HG03139 (cell line): ENCODE data around the gene IL1R1.
A peak's percentile ranks its signal among the peaks of the same experiment; 100 is the strongest.
"Not testable (repeated sequence)": the region's sequence is repeated elsewhere in the genome, so short reads cannot be mapped to it uniquely, and the experiment has no call there.

Experiments
- ATAC-seq: cut with Tn5 transposase; IDR thresholded peaks from one replicate; pipeline ENCODE4 v1.9.1; 2021; ENCODE audit not compliant: unreplicated experiment

The IL1R1 gene, protein sequence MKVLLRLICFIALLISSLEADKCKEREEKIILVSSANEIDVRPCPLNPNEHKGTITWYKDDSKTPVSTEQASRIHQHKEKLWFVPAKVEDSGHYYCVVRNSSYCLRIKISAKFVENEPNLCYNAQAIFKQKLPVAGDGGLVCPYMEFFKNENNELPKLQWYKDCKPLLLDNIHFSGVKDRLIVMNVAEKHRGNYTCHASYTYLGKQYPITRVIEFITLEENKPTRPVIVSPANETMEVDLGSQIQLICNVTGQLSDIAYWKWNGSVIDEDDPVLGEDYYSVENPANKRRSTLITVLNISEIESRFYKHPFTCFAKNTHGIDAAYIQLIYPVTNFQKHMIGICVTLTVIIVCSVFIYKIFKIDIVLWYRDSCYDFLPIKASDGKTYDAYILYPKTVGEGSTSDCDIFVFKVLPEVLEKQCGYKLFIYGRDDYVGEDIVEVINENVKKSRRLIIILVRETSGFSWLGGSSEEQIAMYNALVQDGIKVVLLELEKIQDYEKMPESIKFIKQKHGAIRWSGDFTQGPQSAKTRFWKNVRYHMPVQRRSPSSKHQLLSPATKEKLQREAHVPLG

DNA sequence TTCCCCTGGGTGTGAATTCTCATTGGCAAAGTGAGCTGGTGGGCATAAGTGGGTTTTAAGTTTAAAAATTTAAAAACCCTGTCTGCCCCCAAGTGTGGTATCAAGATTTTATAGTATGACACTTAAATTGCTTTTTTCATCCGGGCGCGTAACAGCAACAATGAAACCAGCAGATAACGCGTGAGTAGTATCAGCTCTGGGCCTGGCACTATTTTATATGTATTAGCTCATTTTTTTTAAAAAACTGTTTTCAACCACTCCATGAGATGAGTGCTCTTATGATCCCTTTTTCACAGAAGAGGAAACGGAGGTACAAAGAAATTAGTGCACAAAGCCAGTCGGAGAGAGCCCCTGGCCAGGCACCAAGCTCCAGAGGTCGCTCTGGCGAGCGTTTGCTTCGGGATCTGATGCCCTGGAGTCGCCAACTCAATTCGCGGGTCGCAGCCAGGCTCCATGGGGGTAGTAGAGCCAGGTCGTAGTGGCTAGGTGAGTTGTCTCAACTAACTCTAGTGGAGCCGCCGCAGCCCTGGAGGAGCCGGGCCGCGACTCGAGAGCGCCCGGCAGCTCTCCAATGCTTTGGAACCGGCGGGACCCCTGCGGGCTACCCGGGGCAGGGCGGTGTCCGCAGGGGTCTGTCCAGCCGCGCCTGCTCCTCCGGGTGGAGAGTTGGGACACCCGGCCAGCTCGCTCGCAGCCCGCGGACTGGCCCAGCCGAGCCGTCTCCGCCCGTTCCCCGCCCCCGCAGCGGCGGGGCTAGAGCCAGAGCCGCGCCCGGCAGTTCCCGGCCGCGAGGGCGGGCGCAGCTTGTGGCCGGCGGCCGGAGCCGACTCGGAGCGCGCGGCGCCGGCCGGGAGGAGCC lies at the start of gene IL1R1:
TSS of gene IL1R1 (plus strand) at position 777 of the 859 bp plus-strand sequence. CDS start 14,979 bp downstream, outside the sequence.
- ATAC-seq: no peak

DNA sequence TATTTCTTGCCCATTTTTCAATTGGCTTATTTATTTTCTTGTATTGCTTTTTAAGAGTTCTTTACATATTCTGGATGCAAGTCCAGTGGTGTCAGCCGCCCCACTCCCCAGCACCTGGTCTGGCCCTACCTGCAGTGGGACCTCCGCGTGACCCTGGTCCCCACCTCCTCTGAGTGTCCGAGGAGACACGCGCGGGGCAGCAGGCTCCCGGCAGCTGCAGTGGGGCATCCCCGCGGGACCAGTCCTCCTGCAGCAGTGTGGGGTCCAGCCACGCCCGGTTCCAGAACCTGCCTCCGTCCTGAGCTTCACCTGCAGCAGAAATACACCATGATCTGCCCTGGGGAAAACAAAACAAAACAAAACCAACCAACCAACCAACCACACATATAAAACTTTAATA lies 48.9 kb upstream of the IL1R1 start:
- no peak for ATAC-seq

DNA sequence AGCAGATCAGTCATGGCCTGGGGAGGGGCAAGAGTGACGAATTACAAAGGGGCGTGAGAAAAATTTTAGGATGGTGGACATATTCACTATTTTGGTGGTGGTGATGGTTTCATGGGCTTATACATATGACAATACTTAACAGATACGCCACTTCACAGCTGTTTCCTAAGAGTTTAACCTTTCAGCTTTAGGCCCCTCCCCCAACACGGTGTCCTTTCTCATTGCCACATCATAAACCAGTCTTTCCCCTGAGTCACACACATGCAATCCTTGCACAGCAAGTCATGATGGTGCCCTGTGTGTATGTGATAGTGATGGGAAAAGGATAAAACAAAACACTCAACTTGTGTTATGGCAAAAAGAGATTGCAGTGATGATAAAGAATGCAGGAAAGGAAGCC lies 47.6 kb upstream of the IL1R1 start:
- no peak for ATAC-seq

DNA sequence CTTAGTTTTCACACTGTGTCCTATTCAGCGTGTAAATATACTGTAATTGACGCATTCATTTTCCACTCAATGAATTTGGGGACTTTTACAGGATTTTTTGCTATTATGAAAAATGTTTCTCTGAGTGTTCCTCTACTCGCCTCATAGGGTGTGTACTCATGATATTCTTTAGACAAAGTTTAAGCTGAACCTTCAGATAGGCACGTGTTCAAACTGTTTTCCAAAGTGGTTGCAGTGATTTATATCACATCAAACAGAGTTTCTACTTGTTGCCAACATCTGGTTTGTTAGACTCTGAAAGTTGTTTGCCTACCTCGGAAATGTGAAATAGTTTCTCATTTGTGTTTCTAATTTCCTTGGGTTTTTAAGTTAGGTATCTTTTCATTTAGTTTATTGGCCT lies 46.4 kb upstream of the IL1R1 start:
- no peak for ATAC-seq

DNA sequence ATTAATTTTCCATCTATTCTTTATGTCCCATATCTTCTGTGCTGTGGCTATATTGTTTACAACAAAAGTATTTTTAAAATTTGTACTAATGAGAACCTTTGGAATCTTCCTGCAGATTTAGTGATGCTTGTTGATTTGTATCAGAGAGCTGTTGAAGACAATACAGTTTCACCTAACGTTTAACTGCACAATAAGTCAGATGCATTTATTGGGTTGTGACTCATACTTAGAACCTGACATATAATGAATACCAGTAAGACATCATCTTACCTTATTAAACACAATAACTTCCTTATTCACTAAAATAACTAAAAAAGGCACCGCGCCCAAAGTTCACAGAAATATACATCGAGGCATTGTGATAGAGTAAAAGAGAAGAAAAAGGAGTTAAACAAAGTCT lies 43.8 kb upstream of the IL1R1 start:
- no peak for ATAC-seq

DNA sequence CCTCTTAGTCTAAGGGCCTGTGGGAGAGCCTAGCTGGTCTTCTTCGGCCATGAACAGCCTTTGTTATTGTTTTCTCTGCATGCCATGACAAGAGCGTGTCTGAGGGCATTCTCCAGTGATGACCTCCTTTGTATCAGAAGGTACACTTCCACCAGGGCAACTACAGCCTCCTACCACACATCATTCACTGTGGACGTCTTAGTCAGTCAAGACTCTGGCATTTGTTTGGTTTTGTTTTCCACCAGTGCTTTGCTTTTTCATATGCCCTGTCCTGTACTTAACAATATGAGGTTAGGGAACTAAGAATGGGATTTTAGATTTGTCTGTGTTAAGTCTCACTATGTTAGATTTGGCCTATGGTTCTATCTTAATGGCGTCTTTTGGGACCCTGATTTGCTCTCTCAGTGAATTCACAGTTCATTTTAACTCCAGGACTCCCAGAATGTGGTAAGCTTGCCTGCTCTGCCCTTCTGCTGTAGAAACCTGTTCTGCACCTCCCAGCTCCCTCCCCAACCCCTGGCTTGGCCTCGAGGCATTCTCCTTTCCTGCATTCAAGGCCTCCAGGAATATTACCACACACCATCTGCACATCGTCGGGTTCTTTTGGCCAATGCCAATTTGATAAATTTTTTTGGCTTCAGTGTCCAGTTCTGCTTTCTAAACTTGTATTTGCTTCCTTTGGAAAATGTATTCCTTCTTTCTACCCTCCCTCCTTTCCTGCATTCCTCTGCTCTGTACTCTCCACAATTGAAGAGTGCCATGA lies 42.8 kb upstream of the IL1R1 start:
- no peak for ATAC-seq

DNA sequence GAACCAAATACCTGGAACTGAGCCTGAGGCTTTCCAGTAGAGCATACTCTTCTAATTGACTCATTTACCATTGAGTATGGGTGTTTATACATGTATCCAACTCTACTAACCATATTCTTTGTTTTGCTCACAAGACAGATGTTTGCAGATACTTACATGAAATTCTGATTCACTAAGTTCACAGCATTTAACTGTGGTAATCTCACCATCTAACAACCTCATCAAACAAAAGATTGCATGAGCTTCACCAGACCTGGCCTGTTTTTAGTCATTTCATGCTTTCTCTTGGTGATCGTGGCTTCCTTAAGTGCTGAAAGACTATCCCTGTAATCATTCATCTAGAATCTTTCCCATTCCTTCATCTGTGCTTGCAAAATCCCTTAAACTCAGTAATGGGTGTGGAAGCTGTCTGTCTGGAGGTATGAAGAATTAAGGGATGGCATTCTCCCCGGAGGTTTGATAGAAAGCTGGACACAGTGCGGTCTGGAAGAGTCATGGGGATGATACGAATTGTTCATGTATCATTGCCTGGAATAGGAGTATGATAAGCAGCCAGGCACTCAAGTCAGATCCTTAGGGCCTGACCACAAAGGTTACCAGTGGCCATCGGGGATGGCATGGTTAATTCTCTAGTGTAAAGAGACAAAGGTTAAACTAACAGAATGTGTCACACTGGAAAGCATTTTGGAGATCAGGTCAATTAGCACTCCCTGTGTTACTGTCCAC lies 42.0 kb upstream of the IL1R1 start:
- ATAC-seq: no peak

DNA sequence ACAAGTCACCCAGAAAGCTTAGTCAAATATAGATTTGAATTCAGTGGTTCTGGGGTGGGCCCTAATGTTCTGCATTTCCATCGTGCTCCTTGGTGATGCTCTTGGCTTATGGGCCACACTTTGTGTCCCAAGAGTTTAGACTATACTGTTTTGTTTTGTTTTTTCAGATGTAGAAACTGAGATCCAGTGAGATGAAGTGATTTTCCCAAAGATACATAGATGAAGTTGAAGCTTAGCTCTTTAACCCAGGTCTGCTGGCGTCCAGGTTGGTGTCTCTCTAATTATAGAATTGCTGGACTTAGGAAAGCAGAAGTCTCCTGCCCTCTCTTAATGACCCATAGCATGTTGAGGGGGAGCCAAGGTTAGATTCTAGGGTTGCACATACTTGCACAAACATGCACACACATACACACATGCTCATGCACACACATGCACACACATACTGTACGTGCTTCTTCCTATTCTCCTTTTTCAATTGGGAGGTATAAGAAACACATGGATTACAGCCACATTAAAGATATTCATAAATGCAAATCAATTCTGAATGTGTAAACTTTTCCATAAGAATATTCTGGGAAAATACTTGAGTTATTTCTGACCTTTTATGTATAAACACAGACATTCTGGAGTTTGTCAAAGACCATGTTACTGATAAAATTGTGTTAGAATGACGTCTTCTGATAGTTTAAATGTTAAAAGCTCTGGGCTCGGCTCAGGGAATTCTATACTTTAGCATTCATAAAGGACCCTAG lies 41.3 kb upstream of the IL1R1 start:
- no peak for ATAC-seq

DNA sequence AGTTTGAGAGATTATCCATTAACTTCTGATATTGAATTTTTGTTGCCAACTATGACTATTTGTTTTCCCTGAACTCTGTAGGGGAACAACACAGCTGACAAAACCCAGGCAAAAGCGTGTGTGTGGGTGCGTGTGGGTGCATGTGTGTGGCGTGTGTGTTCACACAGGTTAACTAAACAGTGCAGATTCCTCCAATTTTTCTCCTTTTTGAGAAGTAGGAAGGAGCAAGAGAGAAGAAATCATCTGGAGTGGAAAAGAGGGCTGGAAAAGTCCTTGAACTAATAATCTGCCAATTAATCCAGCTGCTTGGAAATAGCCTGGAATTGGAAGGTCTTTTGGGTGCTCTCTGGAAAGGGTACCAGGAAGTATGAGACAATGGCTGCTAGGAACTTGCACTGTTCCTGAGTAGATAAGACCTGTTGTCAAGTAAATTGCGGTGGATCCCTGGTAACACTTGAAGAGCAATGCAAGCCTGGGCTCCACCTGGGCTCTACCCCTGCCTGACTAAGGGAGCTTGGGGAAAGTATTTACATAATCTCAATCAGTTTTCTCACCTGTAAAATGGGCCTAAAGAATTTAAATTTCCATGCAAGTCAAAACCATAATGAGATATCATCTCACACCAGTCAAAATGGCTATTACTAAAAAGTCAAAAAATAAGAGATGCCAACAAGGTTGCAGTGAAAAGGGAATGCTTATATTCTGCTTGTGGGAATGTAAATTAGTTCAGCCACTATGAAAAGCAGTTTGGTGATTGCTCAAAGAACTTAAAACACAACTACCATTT lies 40.5 kb upstream of the IL1R1 start:
- ATAC-seq: no peak

DNA sequence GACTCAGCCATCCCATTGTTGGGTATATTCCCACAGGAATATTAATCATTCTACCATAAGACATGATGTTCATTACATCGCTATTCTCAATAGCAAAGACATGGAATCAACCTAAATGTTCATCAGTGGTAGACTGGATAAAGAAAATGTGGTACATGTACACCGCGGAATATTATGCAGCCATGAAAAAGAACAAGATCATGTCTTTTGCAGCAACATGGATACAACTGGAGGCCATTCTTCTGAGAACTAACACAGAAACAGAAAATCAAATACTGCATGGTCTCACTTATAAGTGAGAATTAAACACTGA lies 40.0 kb upstream of the IL1R1 start:
- not testable (repeated sequence) for ATAC-seq

DNA sequence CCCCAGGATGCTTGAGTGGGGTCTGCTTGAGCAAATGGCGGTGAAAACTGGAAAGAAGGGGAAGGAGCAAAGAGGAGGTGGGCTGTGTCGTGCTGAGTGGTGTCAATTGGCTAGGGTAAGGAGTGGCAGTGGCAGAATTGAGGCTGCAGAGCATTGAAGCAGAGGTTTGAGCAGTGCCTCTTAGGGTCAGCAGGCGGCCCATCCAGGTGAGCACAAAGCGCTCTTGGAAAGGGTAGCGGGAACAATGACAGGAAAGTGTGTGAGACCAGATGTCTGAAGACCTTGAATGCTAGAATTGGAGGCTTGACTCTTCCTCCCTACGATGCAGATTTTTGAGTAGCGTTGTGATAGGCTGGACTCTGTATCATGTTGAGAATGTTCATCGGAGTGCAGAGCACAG lies 39.3 kb upstream of the IL1R1 start:
- no peak for ATAC-seq

DNA sequence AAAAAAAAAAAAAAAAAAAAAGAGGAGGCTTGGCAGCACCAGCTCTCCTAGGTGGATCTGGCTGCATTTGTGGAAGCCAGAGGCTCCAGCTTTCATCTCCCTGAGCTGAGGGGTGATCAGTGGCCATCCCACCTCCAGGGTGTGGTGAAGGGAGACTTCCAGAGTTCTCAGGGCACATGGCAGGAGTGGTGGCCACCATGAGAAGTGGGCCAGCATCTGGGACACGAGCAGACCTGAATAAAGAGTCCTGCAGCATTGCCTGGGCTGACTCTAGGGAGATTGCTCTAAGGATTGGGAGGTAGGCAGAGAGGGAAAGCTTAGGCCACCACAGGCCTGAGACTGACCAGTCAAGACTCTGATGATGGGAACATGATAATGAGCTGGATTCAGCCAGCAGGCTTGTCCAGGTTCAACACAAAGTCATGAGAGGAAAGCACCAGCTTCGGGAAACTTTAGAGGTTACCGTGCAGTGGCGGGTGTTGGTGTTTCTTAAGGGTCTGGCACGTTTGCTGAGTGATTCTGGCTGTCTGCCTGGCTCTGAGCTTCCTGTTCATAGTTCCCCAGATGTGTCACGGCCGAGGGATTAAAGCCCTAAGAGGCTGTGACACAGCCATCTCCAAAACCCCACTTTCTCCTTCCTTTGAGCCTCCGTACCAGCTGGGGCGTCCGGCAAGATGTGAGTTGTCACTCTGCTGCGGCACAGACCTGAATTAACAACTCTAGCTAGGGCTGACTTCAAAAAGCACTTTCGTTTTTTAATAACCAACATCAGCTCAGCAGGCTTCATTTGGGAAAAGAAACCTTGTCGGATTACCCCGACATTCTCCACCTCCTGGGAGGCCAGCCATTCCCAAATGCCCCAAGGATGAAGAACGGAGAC lies 38.3 kb upstream of the IL1R1 start:
- ATAC-seq: peak; percentile 70

DNA sequence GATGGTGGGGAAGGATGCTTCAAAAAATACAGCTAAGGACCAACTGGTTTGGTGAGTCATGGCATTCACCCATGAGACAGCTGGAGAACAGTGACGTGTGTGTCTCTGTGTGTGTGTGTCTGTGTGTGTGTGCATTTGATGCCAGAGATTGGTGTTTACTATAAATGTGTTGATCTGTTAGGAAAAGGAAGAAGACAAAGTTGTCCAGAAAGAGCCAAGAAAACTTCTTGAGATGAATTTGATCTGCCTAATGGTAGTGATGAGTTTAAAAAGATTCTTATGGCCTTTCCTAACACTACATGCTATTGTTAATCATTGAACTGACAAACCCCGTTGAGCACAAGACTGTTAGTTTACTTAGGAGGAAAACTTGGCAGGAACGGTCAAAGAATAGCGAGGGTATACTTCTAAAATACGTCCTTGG lies 36.4 kb upstream of the IL1R1 start:
- no peak for ATAC-seq

DNA sequence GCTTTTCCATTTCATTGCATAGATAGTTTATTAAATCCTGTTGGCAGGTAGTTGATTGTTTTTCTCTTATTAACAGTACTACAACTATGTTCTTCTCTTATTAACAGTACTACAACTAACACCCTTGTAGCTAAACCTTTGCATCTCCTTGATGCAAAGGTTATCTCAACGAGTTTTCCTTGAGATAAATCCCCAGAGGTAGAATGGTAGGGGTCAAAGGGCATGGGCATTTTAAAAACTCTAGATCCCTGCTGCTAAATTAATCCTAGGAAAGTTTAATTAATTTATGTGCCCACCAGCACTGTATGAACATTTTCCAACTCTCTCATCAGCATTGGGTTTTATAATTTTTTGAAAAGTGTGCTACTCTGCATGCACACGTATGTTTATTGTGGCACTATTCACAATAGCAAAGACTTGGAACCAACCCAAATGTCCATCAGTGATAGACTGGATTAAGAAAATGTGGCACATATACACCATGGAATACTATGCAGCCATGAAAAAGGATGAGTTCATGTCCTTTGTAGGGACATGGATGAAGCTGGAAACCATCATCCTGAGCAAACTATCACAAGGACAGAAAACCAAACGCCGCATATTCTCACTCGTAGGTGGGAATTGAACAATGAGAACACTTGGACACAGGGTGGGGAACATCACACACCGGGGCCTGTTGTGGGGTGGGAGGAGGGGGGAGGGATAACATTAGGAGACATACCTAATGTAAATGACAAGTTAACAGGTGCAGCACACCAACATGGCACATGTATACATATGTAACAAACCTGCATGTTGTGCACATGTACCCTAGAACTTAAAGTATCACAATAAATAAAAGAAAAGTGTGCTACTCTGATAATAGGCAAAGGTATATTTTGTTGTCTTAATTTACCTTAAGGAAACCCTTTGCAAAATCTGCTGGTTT lies 35.5 kb upstream of the IL1R1 start:
- not testable (repeated sequence) for ATAC-seq

DNA sequence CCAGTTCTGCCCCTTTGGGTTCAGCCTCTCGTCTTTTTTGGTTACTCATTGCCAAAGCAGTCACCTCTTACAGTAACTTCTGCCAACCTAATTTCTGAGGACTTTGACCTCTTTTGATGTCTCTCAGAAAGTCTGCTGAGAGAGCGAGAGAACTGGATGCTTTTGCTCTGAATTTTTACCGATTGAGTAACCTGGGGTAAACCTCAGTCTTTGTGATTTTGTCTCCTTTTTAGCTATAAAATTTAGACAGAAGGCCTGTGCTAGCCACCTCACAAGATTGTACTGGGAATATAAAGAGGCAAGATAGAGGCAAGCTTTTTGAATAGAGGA lies 34.8 kb upstream of the IL1R1 start:
- ATAC-seq: no peak

DNA sequence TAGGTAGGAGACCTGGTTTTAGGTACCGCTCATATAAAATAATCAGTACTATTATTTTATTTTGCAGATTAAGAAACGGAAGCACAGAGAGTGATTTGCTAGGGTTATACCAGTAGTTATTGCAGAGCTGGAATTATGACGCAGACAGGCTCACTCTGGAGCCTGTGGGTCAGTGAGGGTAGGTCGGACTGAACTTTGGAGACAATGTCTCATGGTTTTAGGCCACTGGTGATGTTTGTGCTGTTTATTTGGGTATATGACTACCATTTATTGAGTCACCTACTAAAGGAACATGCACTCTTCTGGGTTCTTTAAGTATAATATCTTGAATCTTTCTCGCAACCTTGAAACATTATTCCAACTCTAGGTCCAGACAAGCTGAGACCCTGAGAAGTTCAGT lies 33.5 kb upstream of the IL1R1 start:
- ATAC-seq: no peak

DNA sequence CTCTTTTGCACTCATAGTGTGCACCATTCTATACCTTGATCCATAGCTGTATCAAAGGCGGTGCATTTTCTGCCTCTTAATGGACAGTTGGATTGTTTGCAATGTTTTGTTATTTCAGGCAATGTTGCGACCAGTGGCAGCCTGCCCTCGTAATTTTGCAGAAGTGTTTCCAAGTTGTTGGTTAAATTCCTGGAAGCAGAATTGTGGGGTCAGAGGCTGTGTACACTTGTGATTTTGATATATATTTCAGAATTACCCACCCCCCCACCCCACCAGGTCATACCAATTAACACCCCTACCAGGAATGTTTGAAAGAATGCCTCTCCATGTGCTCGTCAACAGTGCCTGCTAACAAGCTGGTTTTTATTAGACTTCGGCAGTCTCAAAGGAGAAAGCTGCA lies 32.4 kb upstream of the IL1R1 start:
- ATAC-seq: no peak
